Measurements from ENCODE around the gene GJA10.

GRCh38 chr6:89862273-89862672 lies 32.0 kb upstream of the GJA10 start:
- TF ChIP-seq SMC3 (IDR thresholded peaks at IDR 0.05; ENCODE audit: low read depth, low read length): no peak
- TF ChIP-seq, protein P1, sequence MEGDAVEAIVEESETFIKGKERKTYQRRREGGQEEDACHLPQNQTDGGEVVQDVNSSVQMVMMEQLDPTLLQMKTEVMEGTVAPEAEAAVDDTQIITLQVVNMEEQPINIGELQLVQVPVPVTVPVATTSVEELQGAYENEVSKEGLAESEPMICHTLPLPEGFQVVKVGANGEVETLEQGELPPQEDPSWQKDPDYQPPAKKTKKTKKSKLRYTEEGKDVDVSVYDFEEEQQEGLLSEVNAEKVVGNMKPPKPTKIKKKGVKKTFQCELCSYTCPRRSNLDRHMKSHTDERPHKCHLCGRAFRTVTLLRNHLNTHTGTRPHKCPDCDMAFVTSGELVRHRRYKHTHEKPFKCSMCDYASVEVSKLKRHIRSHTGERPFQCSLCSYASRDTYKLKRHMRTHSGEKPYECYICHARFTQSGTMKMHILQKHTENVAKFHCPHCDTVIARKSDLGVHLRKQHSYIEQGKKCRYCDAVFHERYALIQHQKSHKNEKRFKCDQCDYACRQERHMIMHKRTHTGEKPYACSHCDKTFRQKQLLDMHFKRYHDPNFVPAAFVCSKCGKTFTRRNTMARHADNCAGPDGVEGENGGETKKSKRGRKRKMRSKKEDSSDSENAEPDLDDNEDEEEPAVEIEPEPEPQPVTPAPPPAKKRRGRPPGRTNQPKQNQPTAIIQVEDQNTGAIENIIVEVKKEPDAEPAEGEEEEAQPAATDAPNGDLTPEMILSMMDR (IDR thresholded peaks at IDR 0.05): no peak
- no peak for TF ChIP-seq EZH2phosphoT487 (IDR thresholded peaks at IDR 0.05; ENCODE audit: borderline replicate concordance, low read depth)
- TF ChIP-seq, protein P2, sequence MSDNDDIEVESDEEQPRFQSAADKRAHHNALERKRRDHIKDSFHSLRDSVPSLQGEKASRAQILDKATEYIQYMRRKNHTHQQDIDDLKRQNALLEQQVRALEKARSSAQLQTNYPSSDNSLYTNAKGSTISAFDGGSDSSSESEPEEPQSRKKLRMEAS (IDR thresholded peaks at IDR 0.05; ENCODE audit: low read depth): no peak
- TF ChIP-seq NRF1 (IDR thresholded peaks at IDR 0.05; ENCODE audit: low read depth, low read length): no peak
- TF ChIP-seq POLR2AphosphoS5 (IDR thresholded peaks at IDR 0.05; ENCODE audit: low read depth, low read length): no peak
- no peak for TF ChIP-seq SIN3A (IDR thresholded peaks at IDR 0.05; ENCODE audit: borderline replicate concordance, low read depth, low read length)
- TF ChIP-seq RFX5 (IDR thresholded peaks at IDR 0.05; ENCODE audit: low read length): no peak
- no peak for TF ChIP-seq TAF1 (IDR thresholded peaks at IDR 0.05; ENCODE audit: borderline replicate concordance, low read depth, low read length)
- no peak for TF ChIP-seq TCF12 (IDR thresholded peaks at IDR 0.05)
- TF ChIP-seq RXRA (IDR thresholded peaks at IDR 0.05; ENCODE audit: borderline replicate concordance, low read depth): no peak
- no peak for TF ChIP-seq NFIC (IDR thresholded peaks at IDR 0.05; ENCODE audit: borderline replicate concordance)
- TF ChIP-seq RAD21 (IDR thresholded peaks at IDR 0.05; ENCODE audit: low read length): no peak
